GM21423 (cell line): ENCODE results near the gene EDNRA.
A peak's percentile ranks its signal among the peaks of the same experiment; 100 is the strongest.

Experiments used
- ATAC-seq: cut with Tn5 transposase; IDR thresholded peaks from one replicate; pipeline ENCODE4 v1.9.1; 2021; ENCODE audit warnings: mild to moderate bottlenecking, moderate library complexity; ENCODE audit not compliant: unreplicated experiment

Gene EDNRA

GRCh38 chr4:147539959-147540358 lies 59.1 kb downstream of the EDNRA start:
- no peak for ATAC-seq

- no peak for ATAC-seq
Observed at GRCh38 chr4:147542229-147542990, 61.5 kb downstream of the EDNRA start.

- ATAC-seq, result no peak
Observed at GRCh38 chr4:147543034-147543433, 62.1 kb downstream of the EDNRA start.

- no peak for ATAC-seq
Observed at GRCh38 chr4:147546349-147546748, 65.5 kb downstream of the EDNRA start.

- ATAC-seq, result no peak
Observed at GRCh38 chr4:147547314-147548056, 66.6 kb downstream of the EDNRA start.

- ATAC-seq, result no peak
Observed at GRCh38 chr4:147548256-147548655, 67.4 kb downstream of the EDNRA start.

GRCh38 chr4:147550626-147551246 lies 69.8 kb downstream of the EDNRA start:
- peak; percentile 54 for ATAC-seq

- no peak for ATAC-seq
Observed at GRCh38 chr4:147560625-147561024, 79.7 kb downstream of the EDNRA start.

- ATAC-seq, result no peak
Observed at GRCh38 chr4:147566762-147567161, 85.9 kb downstream of the EDNRA start.

- no peak for ATAC-seq
Observed at GRCh38 chr4:147567276-147567675, 86.4 kb downstream of the EDNRA start.

GRCh38 chr4:147570616-147571015 lies 89.7 kb downstream of the EDNRA start:
- ATAC-seq, result no peak

- no peak for ATAC-seq
Observed at GRCh38 chr4:147571036-147571770, 90.3 kb downstream of the EDNRA start.

GRCh38 chr4:147576084-147576483 lies 95.2 kb downstream of the EDNRA start:
- no peak for ATAC-seq

GRCh38 chr4:147578051-147578476 lies 97.2 kb downstream of the EDNRA start:
- ATAC-seq, result no peak

GRCh38 chr4:147578593-147578992 lies 97.7 kb downstream of the EDNRA start:
- ATAC-seq, result no peak

- no peak for ATAC-seq
Observed at GRCh38 chr4:147580396-147580795, 99.5 kb downstream of the EDNRA start.

- ATAC-seq, result no peak
Observed at GRCh38 chr4:147581606-147582350, 100.9 kb downstream of the EDNRA start.

GRCh38 chr4:147582386-147583060 lies 101.6 kb downstream of the EDNRA start:
- ATAC-seq, result no peak

- ATAC-seq, result no peak
Observed at GRCh38 chr4:147583876-147584275, 103.0 kb downstream of the EDNRA start.

- no peak for ATAC-seq
Observed at GRCh38 chr4:147586032-147586431, 105.1 kb downstream of the EDNRA start.
